Tibial artery (tissue), 4 donors: ENCODE data around the gene NDUFAF8.

ENCODE experiments used
- DNase-seq, 2 donors: peaks; one replicate each; pipeline ENCODE4 v3.0.0-alpha.2; 2019
- H3K27ac ChIP-seq, 2 donors: fragments of 200-600 bp; sonication (generic) in 1 of 2; 1 replicate in 1 of 2; 2 replicates in 1 of 2; pipeline ENCODE4 v1.5.1; 2018 to 2019; ENCODE audit warnings: mild to moderate bottlenecking in 1 of 2
- H3K27me3 ChIP-seq, 2 donors: fragments of 200-600 bp; sonication (generic) in 1 of 2; one replicate each; pipeline versions ENCODE4 v1.5.1 to v1.6.0; 2016 to 2019
- H3K36me3 ChIP-seq, 3 donors: fragments of 200-600 bp; sonication (generic) in 2 of 3; one replicate each; pipeline ENCODE4 v1.5.1; 2016 to 2019; ENCODE audit warnings: mild to moderate bottlenecking in 2 of 3
- H3K4me1 ChIP-seq, 4 donors: fragments of 200-600 bp; sonication (generic) in 2 of 4; 1 replicate in 3 of 4; 2 replicates in 1 of 4; pipeline ENCODE4 v1.5.1; 2016 to 2019
- H3K4me3 ChIP-seq, 2 donors: fragments of 200-600 bp; sonication (generic) in 1 of 2; 1 replicate in 1 of 2; 2 replicates in 1 of 2; pipeline ENCODE4 v1.5.1; 2018 to 2019; ENCODE audit warnings: mild to moderate bottlenecking in 2 of 2
- H3K9me3 ChIP-seq, 3 donors: fragments of 200-600 bp; sonication (generic) in 1 of 3; one replicate each; pipeline ENCODE4 v1.5.1; 2016 to 2019
- intact Hi-C: fragments of 100-400 bp; cut with DNase I; formaldehyde crosslinking; loops from one replicate; pipeline ENCODE4 v1.15.0; 2023; ENCODE audit warnings: low total_unique reads
- TF ChIP-seq, protein P1 (sequence below), 2 experiments: fragments of 200-600 bp in 1 of 2; fragments of 450-650 bp in 1 of 2; IDR thresholded peaks; one replicate each; pipeline ENCODE4 v1.5.1; 2017 to 2019; ENCODE audit warnings: antibody characterized with exemption in 2 of 2, mild to moderate bottlenecking in 1 of 2, moderate library complexity in 1 of 2

Gene NDUFAF8

GRCh38 chr17:81238815-81239713 lies at the start of gene NDUFAF8, which contains the start of gene TEPSIN:
TSS of gene NDUFAF8 (plus strand) at chr17:81239318. CDS start at chr17:81239364, 46 bp downstream.
TSS of gene TEPSIN (minus strand) at chr17:81239055. CDS start at chr17:81239033, 22 bp downstream.
- peaks cover 0 to 28% (median 1%) of the 10 kb centered on the region in 3 donors for H3K36me3 ChIP-seq
- peak; percentile 99 for DNase-seq
- H3K4me3 ChIP-seq: peak within 1 kb of the TSS; percentile 91 to 97
- TF ChIP-seq, protein P1, sequence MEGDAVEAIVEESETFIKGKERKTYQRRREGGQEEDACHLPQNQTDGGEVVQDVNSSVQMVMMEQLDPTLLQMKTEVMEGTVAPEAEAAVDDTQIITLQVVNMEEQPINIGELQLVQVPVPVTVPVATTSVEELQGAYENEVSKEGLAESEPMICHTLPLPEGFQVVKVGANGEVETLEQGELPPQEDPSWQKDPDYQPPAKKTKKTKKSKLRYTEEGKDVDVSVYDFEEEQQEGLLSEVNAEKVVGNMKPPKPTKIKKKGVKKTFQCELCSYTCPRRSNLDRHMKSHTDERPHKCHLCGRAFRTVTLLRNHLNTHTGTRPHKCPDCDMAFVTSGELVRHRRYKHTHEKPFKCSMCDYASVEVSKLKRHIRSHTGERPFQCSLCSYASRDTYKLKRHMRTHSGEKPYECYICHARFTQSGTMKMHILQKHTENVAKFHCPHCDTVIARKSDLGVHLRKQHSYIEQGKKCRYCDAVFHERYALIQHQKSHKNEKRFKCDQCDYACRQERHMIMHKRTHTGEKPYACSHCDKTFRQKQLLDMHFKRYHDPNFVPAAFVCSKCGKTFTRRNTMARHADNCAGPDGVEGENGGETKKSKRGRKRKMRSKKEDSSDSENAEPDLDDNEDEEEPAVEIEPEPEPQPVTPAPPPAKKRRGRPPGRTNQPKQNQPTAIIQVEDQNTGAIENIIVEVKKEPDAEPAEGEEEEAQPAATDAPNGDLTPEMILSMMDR (IDR thresholded peaks at IDR 0.05): peak; percentile 25 to 31
- H3K27ac ChIP-seq: peak within 1 kb of the TSS; percentile 83 to 86
- intact Hi-C loops: loop anchor here (2.0 to 10.0 kb wide), 2 partner anchors 16 to 244 kb away; partner anchors contain the start of genes CEP131 and CHMP6
- no peaks in the 10 kb centered on the region for H3K27me3 ChIP-seq
- H3K9me3 ChIP-seq: no peaks in the 10 kb centered on the region
- peaks cover 0 to 53% (median 33%) of the 10 kb centered on the region in 4 donors for H3K4me1 ChIP-seq

GRCh38 chr17:81189670-81190530 lies 49.2 kb upstream of the NDUFAF8 start:
- Histone ChIP-seq H3K4me3 (no peak overlapping the region), H3K36me3 (peaks cover 0 to 63% (median 0%) of the 10 kb centered on the region in 3 donors), H3K27ac (no peak overlapping the region), H3K9me3 (no peaks in the 10 kb centered on the region), H3K27me3 (peaks cover 0 to 6% of the 10 kb centered on the region in 2 donors), H3K4me1 (no peaks in the 10 kb centered on the region)
- no peak for DNase-seq
- TF ChIP-seq, protein P1 (IDR thresholded peaks at IDR 0.05): no peak
- intact Hi-C loops: no loop called here

GRCh38 chr17:81190591-81190990 lies 48.5 kb upstream of the NDUFAF8 start:
- H3K9me3 ChIP-seq: no peaks in the 10 kb centered on the region
- intact Hi-C loops: no loop called here
- H3K27me3 ChIP-seq: peaks cover 0 to 6% of the 10 kb centered on the region in 2 donors
- H3K36me3 ChIP-seq: peaks cover 0 to 70% (median 0%) of the 10 kb centered on the region in 3 donors
- H3K27ac ChIP-seq: no peak overlapping the region
- no peak for DNase-seq
- TF ChIP-seq, protein P1 (IDR thresholded peaks at IDR 0.05): no peak
- no peaks in the 10 kb centered on the region for H3K4me1 ChIP-seq
- H3K4me3 ChIP-seq: no peak overlapping the region

GRCh38 chr17:81191116-81191515 lies 48.0 kb upstream of the NDUFAF8 start:
- intact Hi-C loops: no loop called here
- H3K27me3 ChIP-seq: peaks cover 0 to under 1% of the 10 kb centered on the region in 2 donors
- no peaks in the 10 kb centered on the region for H3K4me1 ChIP-seq
- no peak overlapping the region for H3K27ac ChIP-seq
- H3K9me3 ChIP-seq: no peaks in the 10 kb centered on the region
- TF ChIP-seq, protein P1 (IDR thresholded peaks at IDR 0.05): no peak
- no peak overlapping the region for H3K4me3 ChIP-seq
- peaks cover 0 to 75% (median 0%) of the 10 kb centered on the region in 3 donors for H3K36me3 ChIP-seq
- no peak for DNase-seq

- no peaks in the 10 kb centered on the region for H3K9me3 ChIP-seq
- H3K4me3 ChIP-seq: no peak overlapping the region
- no peak overlapping the region for H3K27ac ChIP-seq
- TF ChIP-seq, protein P1 (IDR thresholded peaks at IDR 0.05): no peak
- no peak for DNase-seq
- intact Hi-C loops: no loop called here
- no peaks in the 10 kb centered on the region for H3K4me1 ChIP-seq
- no peaks in the 10 kb centered on the region for H3K27me3 ChIP-seq
- peaks cover 0 to 81% (median 0%) of the 10 kb centered on the region in 3 donors for H3K36me3 ChIP-seq
Measured at GRCh38 chr17:81191646-81192045, 47.5 kb upstream of the NDUFAF8 start.
